ENCODE measurements around the gene GNAO1.

- TF ChIP-seq EZH2phosphoT487 (IDR thresholded peaks at IDR 0.05) (no peak), CTCF (IDR thresholded peaks at IDR 0.05) (no peak)
These were observed 177.9 kb downstream of the GNAO1 start for GRCh38 chr16:56369202-56369601.

All from neural progenitor cell (in vitro differentiated cells).